ENCODE measurements around the gene KNSTRN.

KNSTRN gene

DNA sequence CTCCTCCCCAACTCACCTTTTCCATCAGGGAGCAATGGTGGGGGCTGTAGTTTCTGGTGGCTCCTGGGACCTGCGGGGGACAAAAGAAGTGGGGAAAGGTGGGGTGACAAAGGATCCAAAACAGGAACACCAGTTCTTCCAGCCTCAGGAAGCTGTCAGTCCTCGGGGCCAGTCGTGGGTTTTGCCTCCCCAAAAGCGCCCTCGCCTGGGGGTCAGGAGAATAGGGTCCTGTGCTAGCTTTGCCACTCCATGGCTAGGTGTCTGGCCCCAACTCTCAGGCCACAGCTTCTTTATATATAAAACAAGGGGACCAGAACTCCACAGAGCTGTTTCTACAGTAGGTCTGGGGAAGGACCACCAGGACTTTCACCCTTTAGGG lies 45.8 kb upstream of the KNSTRN start:
- Mint-ChIP-seq H3K27ac (no peak overlapping the region), H3K4me3 (no peak overlapping the region), H3K27me3 (ENCODE audit: low read depth, poor library complexity) (peaks cover 14% of the 10 kb centered on the region), H3K4me1 (peaks cover 54% of the 10 kb centered on the region), H3K9me3 (no peaks in the 10 kb centered on the region), H3K36me3 (ENCODE audit: low read depth) (no peaks in the 10 kb centered on the region)
- DNase-seq, result peak; percentile 35
- no peak for TF ChIP-seq CTCF (IDR thresholded peaks at IDR 0.05)

DNA sequence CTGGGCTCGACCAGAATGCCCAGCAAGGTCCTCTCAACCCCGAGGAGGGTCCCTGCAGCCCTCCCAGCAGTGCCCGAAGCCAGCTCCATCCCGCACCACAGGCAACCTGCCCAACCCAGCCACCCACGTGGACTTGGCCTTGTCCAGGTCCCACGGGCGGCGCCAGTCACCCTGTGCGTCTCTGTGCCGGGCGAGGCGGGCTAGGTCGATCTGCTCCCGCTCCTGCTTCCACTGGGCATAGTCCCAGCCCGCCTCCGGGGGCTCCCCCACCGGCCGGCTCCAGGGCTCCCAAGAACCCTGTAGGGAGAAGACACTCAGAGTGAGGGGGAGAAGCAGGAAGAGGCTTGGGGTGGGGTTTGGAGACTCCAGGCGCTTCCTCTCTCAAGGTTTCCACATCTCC lies 44.9 kb upstream of the KNSTRN start:
- Mint-ChIP-seq H3K9me3 (no peaks in the 10 kb centered on the region), H3K27me3 (ENCODE audit: low read depth, poor library complexity) (peaks cover 15% of the 10 kb centered on the region), H3K36me3 (ENCODE audit: low read depth) (no peaks in the 10 kb centered on the region), H3K27ac (no peak overlapping the region), H3K4me3 (no peak overlapping the region), H3K4me1 (peaks cover 50% of the 10 kb centered on the region)
- TF ChIP-seq CTCF (IDR thresholded peaks at IDR 0.05), result no peak
- no peak for DNase-seq

DNA sequence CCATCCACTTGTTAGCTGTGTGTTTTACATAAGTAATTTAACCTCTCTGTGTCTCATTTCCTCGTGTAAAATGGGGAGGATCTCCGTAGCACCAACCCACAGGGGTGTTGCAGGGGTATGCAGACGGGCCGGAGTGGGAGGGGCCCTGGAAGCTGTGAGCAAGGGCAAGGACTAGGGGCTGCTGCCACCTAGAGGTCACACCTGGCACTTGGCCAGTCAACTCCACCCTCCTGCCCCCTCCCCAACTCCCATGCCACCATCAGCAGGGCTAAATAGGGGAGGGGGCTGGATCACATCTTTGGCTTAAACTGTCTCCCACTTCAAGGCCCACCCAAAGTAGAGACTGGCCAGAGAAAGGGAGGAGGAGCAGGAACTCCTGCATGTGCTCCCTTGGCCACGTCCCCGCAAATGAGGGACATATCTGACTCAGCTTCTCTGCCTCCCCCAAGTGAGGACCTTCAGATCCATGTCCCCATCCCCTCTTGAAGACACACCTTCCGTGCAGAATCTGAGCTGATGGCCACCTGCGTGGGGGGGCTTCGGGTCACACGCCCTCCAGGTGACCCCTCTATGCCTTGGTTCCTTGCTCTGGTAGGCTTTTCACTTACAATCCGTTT lies 44.4 kb upstream of the KNSTRN start:
- peaks cover 53% of the 10 kb centered on the region for H3K4me1 Mint-ChIP-seq
- peaks cover 15% of the 10 kb centered on the region for H3K27me3 Mint-ChIP-seq (ENCODE audit: low read depth, poor library complexity)
- H3K9me3 Mint-ChIP-seq, result no peaks in the 10 kb centered on the region
- peak; percentile 89 for DNase-seq
- H3K27ac Mint-ChIP-seq, result no peak overlapping the region
- peak; percentile 94 for TF ChIP-seq CTCF (IDR thresholded peaks at IDR 0.05)
- no peak overlapping the region for H3K4me3 Mint-ChIP-seq
- H3K36me3 Mint-ChIP-seq (ENCODE audit: low read depth), result no peaks in the 10 kb centered on the region

GRCh38 chr15:40338921-40339620 lies 43.5 kb upstream of the KNSTRN start:
- H3K4me3 Mint-ChIP-seq, result no peak overlapping the region
- no peaks in the 10 kb centered on the region for H3K9me3 Mint-ChIP-seq
- H3K36me3 Mint-ChIP-seq (ENCODE audit: low read depth), result no peaks in the 10 kb centered on the region
- H3K4me1 Mint-ChIP-seq, result peaks cover 53% of the 10 kb centered on the region
- no peak overlapping the region for H3K27ac Mint-ChIP-seq
- TF ChIP-seq CTCF (IDR thresholded peaks at IDR 0.05), result no peak
- H3K27me3 Mint-ChIP-seq (ENCODE audit: low read depth, poor library complexity), result peaks cover 15% of the 10 kb centered on the region
- DNase-seq, result no peak

GRCh38 chr15:40339621-40339945 lies 42.9 kb upstream of the KNSTRN start:
- Mint-ChIP-seq H3K4me3 (no peak overlapping the region), H3K27me3 (ENCODE audit: low read depth, poor library complexity) (peaks cover 15% of the 10 kb centered on the region), H3K36me3 (ENCODE audit: low read depth) (no peaks in the 10 kb centered on the region), H3K27ac (peak overlapping the region; percentile 88), H3K4me1 (peaks cover 49% of the 10 kb centered on the region), H3K9me3 (no peaks in the 10 kb centered on the region)
- no peak for DNase-seq
- no peak for TF ChIP-seq CTCF (IDR thresholded peaks at IDR 0.05)
